ENCODE data around the gene SUSD3. TPM values are rescaled to one million over a fixed set of nuclear protein-coding genes. Genes with fewer than 3 reads are reported as not detected.

SUSD3 gene
- polyA plus RNA-seq, 5 donors, result 3.6 to 11.9 (median 5.7) TPM

Other genes starting within 250 kb of the SUSD3 start
- 10 to 100 TPM in 4 of 5 donors, 1 to 10 TPM in 1; 7.7 to 12.9 (median 11.8) TPM for gene ZNF484, start 180.7 kb upstream of the SUSD3 start, polyA plus RNA-seq (ENCODE audit: insufficient read depth in 1 of 5, insufficient read length in 5 of 5, low replicate concordance in 1 of 5)
- 10 to 100 TPM in 1 of 5 donors, 1 to 10 TPM in 4; 7.1 to 10.3 (median 7.9) TPM for gene FGD3, start 111.2 kb upstream of the SUSD3 start, polyA plus RNA-seq (ENCODE audit: insufficient read depth in 1 of 5, insufficient read length in 5 of 5, low replicate concordance in 1 of 5)
- gene CARD19, start 37.5 kb downstream of the SUSD3 start, polyA plus RNA-seq (ENCODE audit: insufficient read depth in 1 of 5, insufficient read length in 5 of 5, low replicate concordance in 1 of 5), result 10 to 100 TPM; 15.0 to 34.6 (median 22.2) TPM
- gene NINJ1, start 75.5 kb downstream of the SUSD3 start, polyA plus RNA-seq (ENCODE audit: insufficient read depth in 1 of 5, insufficient read length in 5 of 5, low replicate concordance in 1 of 5), result 10 to 100 TPM; 33.7 to 51.0 (median 35.6) TPM
- gene WNK2, start 125.4 kb downstream of the SUSD3 start, polyA plus RNA-seq (ENCODE audit: insufficient read depth in 1 of 5, insufficient read length in 5 of 5, low replicate concordance in 1 of 5), result 1 to 10 TPM; 4.2 to 8.0 (median 6.8) TPM